ENCODE measurements around the gene TRMT112.

Gene TRMT112

DNA sequence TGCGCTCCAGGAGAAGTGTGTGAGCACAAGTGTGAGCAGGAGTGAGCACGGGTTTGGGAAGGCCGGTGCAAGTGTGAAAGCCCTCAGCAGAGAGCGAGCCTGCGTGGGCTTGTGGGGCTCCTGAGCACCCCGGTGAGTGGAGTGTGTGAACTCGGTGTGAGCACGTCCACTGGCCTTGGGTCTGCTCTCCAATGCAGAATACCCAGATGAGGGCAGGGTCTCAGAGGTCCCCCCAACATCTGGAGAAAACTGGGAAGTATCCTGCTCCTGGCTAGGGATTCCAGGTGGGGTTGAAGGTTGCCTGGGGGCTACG, 10.8 kb downstream of the TRMT112 start:
- no peak for DNase-seq

- DNase-seq = peak; percentile 90
These were observed 11.4 kb downstream of the TRMT112 start for GRCh38 chr11:64305691-64306562.

DNA sequence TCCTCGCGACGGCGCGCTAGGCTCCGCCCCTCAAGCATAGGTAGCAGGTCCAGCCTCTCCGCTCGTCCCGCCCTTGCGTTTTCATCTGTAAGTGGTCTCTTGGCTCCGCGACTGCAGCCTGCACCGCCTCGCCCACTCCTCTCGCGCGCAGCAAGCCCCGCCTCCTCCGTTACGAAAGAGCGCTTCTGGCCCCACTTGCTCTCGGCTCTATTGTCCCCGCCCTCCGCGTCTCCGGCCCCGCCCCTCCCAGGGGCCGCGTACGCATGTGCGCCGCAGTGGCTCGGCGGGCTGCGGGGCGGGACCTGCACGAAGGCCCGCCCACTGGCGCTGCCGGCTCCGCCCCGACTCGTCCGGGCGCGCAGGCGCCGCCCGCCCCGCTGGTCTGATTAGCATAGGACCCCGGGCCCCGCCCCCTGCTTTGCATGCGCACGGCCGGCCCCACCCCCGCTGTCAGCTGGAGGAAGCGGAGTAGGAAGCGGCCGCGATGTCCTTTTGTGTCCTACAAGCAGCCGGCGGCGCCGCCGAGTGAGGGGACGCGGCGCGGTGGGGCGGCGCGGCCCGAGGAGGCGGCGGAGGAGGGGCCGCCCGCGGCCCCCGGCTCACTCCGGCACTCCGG, 12.2 kb downstream of the TRMT112 start, which contains the start of gene ESRRA:
TSS of gene ESRRA (plus strand) at position 450 of the 616 bp plus-strand sequence. CDS start 1,656 bp downstream, outside the sequence.
- DNase-seq = peak; percentile 100

DNA sequence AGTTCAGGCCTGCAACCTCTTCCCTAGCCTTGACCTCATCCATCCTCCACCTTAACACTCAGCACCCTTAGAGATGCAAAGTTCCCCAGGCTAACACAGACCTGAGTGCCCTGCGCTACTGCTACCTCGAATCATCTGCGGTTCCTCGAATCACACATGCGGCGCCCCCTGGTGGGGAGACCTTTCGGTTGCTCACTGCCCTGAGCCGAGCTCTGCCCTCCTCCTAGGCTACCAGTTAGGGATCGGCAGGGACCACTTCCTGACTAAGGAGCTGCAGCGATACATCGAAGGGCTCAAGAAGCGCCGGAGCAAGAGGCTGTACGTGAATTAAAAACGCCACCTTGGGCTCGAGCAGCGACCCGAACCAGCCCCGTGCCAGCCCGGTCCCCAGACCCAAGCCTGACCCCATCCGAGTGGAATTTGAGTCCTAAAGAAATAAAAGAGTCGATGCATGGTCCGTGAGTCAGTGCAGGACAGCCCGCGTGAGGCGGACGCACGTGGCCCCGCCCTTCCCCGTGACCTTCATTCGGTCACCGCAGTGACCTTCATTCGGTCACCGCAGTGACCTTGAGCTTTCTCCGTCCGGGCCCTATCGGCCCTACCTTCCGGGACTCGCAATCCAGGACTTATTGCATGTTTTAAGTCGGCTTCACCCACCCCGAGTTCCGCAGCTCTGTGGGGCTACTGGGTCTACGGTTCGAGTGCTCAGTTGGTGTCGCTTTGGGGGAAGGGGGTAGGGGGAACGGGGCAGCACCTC, 12.9 kb downstream of the TRMT112 start:
- peak; percentile 98 for DNase-seq

DNA sequence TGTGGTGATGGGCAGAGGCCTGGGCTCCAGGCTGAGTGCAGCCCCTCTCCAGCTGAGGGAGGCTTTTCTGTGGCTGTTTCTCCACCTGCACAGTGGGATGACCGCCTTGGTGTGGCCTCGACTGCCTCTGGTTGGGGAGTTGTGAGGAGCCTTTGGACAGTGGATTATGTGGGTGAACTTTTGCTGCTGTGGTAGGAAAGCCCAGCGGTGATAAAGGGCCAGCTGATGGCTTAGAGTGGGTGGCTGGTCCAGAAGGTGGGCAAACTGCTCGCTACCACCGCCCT, 13.4 kb downstream of the TRMT112 start:
- DNase-seq = no peak

DNA sequence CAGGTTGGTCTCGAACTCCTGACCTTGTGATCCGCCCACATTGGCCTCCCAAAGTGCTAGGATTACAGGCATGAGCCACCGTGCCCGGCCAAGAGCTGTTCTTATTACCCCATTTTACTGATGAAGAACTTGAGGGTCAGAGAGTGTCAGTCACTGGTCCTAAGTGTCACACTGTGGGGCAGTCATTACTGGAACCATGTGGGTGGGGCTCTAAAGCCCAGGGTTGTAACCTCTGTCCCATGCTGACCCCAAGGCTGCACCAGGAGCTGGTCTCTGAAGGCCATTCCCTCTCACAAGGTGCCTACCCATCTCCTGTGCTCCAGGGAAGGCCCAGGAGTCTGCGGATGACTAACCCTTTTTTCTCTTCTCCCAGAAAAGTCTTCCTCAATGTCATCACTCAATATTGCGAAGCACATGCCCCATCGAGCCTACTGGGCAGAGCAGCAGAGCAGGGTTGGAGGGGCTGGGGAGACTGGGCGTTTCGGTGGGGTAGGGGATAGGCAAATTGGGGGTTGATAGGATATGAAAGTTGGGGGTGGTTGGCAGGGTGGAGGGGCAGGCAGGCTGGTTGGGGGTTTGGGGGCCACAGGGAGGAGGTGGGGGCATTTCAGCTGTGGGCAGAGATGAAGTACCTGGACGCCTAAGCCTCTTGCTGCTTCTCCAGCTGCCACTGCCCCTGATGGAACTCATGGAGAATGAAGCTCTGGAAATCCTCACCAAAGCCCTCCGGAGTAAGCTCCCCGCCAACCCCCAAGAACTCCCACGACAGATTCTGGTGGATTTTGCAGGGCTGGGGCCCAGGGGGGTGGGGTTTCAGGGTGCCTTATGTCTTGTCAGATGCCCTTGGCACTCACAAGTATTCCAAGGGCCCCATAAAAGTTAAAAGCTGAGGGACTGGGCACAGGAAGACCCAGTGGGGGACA, 14.0 kb downstream of the TRMT112 start:
- no peak for DNase-seq

DNA sequence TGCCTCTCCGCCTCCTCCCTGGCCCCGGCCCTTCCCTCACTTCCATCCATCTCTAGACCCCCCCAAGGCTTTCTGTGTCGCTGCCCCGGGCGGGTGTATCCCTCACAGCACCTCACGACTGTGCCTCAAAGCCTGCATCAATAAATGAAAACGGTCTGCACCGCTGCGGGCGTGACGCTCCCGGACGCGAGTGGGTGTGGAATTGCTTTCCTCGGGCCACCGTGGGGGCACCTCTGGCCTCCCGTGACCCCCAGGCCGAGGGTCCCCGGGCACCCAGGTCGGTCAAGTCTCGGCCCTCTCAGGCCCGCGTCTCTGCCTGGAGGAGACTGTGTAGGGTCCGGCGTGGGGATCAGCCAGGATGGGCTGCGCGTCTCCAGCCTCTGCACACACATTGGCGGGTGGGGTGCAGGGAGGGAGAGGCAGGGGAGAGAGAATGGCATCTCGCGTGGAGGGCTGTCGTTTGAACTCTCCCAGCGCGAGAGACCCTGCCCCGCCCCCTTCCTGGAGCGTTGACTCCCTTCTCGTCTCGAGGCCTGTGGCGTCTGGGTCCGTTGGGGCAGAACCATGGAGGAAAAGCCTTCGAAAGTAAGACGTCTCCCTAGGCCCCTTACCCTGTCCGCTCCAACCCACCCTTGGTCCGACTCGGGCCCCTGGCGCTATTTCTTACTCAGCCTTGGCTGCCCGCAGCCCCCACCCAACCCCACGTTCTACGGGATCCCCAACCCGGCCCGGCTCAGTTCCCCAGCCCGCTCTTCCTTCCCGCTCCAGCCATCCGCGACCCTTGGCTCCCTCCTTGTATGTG, 17.3 kb downstream of the TRMT112 start, which contains the start of gene CATSPERZ:
TSS of gene CATSPERZ (plus strand) at position 512 of the 802 bp plus-strand sequence. CDS start at position 565, 53 bp downstream.
- DNase-seq = peak; percentile 72

DNA sequence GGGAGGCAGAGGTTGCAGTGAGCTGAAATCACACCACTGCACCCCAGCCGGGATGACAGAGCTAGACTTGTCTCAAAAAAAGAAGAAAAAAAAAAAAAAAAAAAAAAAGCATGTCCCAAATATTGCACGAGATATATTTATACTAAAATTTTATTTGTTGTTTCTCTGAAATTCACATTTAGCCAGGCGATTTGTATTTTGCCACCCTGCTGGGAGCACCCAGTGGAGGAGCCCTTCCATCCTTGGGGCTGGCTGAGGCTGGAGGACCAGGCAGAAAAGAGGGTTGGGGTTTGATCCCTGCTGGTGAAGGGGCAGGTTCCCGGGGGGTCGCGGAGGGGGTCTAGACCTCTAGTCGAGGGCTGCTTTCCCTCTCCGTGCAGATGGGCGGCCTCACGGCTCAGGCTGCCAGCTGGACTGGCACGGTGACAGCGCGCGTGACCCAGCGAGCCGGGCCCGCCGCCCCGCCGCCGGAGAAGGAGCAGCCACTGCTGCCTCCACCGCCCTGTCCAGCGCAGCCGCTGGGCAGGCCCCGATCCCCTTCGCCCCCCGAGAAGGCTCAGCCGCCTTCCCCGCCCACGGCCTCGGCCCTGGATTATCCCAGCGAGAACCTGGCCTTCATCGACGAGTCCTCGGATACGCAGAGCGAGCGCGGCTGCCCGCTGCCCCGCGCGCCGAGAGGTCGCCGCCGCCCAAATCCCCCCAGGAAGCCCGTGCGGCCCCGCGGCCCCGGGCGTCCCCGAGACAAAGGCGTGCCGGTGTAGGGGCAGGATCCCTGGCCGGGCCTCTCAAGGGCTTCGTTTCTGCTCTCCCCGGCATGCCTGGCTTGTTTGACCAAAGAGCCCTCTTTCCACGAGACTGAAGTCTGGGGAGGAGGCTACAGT, 18.2 kb downstream of the TRMT112 start:
- no peak for DNase-seq

DNA sequence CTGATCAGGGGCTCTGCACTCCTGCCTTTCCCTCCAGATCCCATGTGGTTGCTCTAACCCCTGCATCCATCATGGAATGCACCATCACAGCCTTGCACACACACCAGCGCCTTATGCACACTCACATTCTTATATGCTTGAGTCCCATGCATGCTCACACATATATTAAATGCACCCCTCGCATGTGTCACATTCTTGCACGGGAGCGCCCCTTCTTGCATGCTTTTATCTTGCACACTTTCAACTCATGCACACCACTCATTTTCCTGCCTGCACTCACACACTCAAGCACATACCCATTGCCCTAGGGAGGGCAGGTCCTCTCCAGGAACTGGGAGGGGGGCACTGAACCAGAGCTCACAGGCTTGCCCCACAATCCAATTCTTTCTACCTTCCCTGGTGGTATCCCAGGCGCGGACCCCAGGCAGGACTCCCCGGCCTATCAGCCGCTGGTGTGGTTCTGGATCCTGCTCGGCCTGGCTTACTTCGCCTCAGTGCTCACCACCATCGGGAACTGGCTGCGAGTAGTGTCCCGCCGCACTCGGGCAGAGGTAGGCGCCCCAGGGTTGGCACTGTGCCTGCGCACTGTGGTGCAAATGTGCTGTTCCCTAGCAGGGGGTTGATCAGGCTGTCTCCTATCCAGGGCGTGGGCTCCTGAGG, 19.5 kb downstream of the TRMT112 start:
- no peak for DNase-seq

GRCh38 chr11:64296830-64297698, 20.3 kb downstream of the TRMT112 start:
- no peak for DNase-seq

GRCh38 chr11:64296236-64296635, 21.1 kb downstream of the TRMT112 start:
- no peak for DNase-seq

DNA sequence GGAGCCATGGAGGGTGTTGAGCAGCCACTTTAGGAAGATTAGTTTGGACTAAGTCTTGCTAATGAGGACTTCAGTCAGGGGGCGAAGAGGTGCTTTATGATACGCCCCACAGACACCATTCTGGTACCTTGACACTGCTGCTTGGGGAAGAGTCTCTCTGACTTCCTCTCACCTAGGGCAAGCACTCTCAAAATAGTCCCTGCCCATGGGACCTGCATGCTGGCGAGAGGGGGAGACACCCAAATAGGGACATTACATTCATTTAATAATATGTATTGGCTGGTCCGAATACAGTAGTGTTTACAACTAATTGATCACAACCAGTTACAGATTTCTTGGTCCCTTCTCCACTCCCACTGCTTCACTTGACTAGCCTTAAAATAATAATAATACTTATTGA, 21.6 kb downstream of the TRMT112 start:
- no peak for DNase-seq

- DNase-seq = no peak
These were observed 22.6 kb downstream of the TRMT112 start for GRCh38 chr11:64294774-64295173.

DNA sequence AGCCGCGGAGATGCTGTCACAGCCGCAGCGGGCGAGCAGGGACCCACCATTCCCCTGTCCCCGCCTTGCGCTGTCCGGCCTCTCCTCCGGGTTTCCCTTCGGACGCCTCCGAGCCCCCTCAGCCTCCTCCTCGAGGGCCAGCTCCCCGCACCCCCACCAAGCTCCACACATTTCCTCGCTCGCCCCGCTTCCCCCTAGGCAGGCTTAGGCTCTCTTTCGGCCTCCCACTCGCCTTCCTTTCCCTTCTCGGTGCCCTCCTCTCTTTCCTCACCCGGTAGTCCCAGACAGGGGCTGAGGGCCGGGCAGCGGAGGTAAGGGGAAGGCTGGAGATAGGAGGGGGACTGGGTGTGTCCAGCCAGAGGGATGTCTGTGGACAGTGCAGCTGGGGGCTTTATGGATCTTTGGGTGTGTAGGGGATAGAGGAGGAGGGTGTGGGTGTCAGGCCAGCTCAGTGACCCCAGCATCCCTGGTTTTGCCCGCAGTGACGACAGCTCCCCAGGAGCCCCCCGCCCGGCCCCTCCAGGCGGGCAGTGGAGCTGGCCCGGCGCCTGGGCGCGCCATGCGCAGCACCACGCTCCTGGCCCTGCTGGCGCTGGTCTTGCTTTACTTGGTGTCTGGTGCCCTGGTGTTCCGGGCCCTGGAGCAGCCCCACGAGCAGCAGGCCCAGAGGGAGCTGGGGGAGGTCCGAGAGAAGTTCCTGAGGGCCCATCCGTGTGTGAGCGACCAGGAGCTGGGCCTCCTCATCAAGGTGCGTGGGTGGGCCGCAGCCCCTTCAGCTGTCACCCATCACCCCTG, 24.7 kb downstream of the TRMT112 start:
- no peak for DNase-seq

GRCh38 chr11:64291752-64292459, 25.5 kb downstream of the TRMT112 start:
- no peak for DNase-seq

- DNase-seq = no peak
These were observed 26.1 kb downstream of the TRMT112 start, which contains the start of gene KCNK4 for GRCh38 chr11:64291262-64291751. KCNK4 (plus strand) TSS chr11:64291302; CDS start chr11:64293019, 1,717 bp downstream.

Measured in activated effector memory CD4-positive, alpha-beta T cell treated with anti-CD3 and anti-CD28 coated beads, Interleukin-2, amount 50 U/mL, for 16 hours (primary cell).